Activated CD4-positive, alpha-beta T cell treated with anti-CD3 and anti-CD28 coated beads for 48 hours (primary cell): ENCODE measurements around the gene WFS1.

Source experiments
- DNase-seq: peaks from one replicate; pipeline ENCODE4 v3.0.0-alpha.2; 2020

The WFS1 gene

DNA sequence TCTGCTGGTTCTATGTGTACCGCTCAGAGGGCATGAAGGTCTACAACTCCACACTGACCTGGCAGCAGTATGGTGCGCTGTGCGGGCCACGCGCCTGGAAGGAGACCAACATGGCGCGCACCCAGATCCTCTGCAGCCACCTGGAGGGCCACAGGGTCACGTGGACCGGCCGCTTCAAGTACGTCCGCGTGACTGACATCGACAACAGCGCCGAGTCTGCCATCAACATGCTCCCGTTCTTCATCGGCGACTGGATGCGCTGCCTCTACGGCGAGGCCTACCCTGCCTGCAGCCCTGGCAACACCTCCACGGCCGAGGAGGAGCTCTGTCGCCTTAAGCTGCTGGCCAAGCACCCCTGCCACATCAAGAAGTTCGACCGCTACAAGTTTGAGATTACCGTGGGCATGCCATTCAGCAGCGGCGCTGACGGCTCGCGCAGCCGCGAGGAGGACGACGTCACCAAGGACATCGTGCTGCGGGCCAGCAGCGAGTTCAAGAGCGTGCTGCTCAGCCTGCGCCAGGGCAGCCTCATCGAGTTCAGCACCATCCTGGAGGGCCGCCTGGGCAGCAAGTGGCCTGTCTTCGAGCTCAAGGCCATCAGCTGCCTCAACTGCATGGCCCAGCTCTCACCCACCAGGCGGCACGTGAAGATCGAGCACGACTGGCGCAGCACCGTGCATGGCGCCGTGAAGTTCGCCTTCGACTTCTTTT lies 32.2 kb downstream of the WFS1 start:
- DNase-seq: no peak

DNA sequence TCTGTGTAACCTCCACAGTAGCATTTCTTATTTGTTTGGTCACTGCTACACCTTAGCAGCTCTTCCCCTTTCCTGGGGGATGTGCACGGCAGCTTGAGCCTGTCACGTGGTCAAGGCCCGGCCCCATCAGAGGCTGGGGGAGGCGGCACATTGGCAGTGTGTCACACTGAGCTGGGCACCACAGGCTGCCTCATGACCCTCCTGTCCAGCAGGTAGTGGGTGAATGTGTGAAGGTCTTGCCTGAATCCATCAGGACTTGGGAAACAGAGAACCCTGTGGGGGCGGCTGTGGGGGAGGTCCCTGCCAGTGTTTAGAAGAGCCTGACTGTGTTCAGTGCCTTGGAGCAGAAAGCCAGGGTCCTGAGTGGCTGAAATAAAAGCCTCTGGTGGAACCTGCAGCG lies 33.2 kb downstream of the WFS1 start:
- DNase-seq: no peak

DNA sequence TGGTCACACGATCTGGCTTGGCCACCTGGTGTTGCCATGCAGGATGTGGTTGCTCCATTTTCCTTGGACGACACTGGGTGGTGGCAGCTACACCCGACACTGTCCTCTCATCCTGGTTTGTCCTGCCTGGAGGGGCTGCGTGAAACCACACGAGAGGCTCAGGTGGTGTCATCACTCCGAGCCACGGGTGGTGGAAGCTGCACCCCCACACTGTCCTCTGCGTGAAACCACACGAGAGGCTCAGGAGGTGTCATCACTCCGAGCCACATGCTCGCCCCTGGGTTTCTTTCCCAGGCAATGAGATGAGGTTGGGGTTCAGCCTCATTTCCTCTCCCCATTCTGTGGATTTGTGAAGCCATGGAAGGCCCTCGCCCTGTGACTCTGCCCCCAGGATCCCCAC lies 34.3 kb downstream of the WFS1 start:
- DNase-seq: no peak

DNA sequence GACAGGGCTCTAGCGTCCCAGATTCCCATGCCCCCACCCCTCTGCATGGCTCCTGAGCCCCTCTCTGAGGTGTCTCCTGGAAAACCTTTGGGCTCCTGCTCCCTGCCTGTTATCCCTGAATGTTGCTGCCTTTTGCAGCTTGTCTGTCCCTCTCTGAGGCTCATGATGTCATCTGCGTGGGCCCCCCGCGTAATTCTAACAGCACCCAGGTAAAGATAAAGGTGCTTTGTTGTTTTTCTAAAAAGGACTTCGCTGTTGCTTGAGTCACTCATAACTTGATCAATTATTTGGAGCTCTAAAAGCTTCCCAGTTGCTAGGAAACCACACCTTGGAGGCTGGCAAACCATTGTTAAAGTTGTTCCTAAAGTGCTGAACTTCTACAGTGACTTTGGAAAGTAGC lies 36.6 kb downstream of the WFS1 start:
- DNase-seq: no peak

DNA sequence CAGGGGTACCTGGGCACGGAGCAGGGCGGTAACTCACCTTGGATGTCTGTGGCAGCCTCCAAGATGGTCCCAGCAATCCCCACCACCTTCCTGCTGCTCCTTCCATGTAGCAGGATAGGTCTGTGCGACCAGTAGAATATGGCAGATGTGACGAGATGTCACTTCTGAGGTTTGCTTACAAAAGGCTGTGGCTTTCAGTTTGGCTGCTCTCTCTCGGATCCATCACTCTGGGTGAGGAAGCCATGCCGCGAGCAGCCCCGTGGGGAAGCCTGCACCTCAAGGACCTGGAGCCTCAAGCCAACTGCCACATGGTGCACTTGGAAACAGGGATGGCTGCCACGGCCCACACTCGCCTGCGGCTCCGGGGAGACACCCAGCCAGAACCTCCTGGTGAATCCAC lies 37.6 kb downstream of the WFS1 start:
- DNase-seq: no peak

DNA sequence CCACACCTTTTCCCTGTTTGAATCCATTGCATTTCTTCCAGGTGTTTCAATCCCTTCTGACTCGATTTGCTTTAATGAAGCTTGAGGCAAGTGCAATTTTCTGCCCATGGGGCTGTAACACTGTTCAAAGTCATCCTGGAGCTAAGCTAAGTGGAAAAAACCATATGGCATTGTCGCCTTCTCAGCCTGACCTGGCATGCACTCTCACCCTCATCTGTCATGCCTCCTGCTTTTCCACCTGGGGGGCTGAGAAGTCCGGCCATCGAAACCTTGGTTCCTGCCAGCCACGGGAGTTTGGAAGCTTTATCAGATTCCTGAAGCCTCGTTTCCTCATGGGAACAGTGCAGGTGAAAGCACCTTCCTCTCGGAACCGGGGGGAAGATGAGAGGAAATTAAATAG lies 38.2 kb downstream of the WFS1 start:
- DNase-seq: no peak

DNA sequence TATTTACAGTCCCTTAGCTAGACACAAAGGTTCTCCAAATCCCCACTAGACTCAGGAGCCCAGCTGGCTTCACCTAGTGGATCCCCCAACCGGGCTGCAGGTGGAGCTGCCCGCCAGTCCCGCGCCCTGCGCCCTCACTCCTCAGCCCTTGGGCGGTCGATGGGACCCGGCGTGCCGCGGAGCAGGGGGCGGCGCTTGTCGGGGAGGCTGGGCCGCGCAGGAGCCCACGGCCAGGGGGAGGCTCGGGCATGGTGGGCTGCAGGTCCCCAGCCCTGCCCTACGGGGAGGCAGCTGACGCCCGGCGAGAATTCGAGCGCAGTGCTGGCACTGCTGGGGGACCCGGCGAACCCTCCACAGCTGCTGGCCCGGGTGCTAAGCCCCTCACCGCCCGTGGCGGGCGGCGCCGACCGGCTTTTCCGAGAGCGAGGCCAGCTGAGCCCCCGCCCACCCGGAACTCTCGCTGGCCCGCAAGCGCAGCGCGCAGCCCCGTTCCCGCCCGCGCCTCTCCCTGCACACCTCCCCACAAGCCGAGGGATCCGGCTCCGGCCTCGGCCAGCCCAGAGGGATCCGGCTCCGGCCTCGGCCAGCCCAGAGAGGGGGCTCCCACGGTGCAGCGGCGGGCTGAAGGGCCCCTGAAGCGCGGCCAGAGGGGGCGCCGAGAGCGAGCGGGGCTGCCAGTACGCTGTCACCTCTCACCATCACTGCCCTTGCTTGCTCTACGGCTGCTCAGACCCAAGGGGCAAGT lies 39.4 kb downstream of the WFS1 start:
- peak; percentile 17 for DNase-seq

DNA sequence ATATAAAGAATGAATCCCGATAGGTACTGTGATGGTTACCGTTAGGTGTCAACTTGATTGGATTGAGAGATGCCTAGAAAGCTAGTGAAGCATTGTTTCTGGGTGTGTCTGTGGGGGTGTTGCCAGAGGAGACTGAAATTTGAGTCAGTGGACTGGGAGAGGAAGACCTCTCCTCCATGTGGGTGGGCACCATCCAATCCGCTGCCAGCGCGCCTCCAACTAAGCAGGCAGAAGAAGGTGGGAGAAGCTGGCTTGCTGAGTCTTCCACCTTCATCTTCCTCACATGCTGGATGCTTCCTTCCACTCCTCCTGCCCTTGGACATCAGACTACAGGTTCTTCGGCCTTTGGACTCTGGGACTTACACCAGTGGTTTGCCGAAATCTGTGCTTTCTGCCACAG lies 40.1 kb downstream of the WFS1 start:
- no peak for DNase-seq

DNA sequence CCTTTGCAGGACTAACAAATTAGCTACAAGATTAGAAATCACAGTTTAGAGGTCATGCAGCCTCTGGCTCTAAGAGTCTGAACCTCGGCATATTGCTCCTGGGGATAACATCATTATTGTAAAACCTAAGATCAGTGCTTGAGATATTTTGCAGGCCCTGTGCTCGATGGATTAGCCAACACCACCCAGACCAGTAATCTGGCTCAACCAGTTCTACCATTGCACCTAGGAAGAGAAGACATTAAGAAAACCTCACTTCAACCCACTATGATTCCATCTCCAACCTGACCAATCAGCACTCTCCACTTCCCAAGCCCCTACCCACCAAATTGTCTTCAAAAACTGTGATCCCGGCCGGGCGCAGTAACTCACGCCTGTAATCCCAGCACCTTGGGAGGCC lies 43.6 kb downstream of the WFS1 start:
- no peak for DNase-seq

DNA sequence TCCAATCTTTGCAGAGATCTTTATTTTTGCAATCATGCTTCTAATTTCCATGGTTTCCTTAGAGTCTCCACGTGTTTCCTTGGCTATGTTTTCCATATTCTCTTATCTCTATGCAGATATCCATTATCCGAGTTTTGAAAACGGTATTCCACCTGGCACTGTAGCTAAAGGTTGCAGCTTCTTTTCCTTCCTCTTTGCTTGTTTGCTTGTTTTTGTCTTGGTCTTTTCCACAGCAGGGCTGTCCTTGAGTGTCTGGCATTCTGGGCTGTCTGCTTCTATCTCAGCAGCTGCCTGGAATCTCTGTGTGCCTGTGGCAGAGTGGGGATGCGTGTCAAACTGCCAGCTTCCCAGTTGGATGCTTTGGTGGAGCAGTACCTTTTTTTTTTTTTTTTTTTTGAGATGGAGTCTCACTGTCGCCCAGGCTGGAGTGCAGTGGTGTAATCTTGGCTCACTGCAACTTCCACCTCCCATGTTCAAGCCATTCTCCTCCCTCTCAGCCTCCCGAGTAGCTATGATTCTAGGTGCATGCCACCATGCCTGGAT lies 46.9 kb downstream of the WFS1 start:
- DNase-seq: no peak

DNA sequence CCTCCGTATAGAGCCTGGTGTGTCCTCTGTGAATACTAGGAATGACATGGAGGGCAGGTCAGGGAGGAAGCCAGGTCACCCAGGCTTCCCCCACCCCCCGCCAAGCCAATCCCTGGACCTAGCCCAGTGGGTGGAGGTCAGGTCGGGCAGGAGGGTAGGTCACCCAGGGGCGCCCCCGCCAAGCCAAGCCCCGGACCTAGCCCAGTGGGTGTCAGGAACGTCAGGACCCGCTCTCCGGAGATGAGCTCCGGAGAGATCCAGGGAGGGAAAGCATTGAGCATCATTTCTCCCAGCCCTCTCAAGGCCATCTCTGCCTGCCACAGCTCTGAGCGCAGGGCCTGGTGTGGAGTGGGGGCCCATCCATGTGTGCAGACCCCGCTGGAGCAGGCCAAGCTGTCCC lies 48.6 kb downstream of the WFS1 start:
- no peak for DNase-seq

DNA sequence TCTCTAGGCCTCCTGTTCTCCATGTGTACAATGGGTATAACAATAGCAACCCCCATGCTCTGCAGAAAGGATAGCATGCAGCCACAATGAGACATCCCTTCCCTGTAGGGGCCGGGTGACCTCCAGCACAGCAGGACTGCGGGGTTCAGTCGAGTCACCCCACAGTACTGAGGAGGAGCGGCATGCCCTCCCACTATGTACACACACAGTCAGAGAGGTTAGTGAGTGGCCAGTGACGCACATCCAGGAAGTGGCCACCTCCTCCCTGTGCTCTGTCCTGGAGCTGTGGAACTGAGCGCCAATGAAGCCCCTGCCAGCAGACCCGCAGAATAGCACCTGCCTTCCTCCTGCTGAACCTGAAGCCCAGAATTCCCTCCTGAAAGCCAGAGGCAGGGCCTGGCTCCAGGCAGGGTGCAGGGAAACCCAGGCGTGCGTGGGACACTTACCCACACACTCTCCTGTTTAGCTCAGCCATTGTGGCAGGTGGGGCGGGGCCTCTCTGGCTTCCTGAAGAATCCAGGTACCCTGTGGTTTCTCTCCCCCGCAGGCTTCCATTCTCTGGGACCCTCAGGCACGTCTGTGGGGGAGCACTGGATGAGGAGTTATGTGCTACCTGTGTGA lies 50.0 kb downstream of the WFS1 start:
- no peak for DNase-seq

DNA sequence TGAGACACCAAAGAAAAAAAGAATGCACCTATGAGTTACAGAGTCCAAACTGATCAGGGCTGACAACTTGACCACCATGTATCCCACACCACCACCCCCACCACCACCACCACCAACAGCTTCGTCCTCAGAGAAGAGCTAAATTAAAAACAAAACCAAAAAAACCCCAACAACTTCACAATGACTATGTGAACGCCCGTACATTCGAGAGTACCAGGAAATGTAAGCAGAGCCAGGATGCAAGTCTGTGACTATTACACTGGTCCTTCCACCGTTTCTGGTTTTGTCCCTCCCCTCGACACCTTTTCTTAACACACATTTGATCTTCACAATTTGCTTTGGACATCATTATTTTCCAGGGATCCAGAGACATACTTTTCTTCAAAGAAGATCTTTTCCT lies 51.0 kb downstream of the WFS1 start:
- no peak for DNase-seq

DNA sequence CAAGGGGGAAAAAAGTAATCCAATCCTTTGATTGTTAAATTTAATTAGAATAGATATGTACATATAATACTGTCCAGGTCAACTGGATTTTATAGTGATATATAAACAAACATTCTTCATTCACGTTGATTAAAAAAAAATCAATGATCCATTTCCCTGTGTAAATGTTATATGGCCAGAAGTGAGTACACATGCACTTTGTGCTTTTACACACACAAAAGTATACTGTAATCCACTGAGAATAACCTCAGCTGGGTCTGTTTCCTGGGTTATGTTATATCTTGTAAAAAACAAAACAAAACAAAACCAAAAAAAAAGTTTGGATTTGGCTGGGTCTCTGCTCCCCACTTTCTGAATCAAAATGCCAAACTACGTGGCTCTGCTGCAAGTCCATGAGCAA lies 51.7 kb downstream of the WFS1 start:
- DNase-seq: no peak

DNA sequence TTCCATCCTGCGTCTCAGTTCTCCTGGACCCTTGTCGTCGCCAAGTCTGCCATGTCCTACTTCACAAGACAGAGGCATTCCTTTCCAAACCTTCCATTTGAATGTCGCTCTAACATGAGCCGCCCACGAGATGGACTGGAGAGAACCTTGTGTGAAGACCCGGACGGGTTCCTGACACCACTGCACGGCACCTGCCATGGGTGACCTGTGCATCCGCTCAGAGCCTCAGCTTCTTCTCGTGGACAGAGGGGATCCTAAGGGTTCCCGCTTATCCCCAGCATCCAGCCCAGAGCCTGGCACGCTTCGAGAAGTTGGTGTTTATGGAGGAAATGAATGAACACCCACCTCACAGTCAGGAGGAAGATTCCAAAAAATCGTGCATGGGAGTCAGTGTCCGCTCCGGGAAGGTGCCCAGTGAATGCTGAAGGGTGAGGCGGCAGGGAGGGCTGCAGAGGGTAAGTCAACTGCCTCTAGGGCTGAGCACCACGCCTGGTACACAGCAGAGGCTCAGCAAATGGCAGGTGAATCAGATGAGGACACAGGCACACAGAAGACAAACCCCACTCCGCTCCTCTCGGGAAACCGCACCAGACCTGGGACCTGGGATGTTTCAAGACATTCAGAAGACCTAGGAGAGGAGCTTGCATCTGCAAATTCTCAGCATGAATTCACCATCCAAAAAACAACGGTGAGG lies 52.6 kb downstream of the WFS1 start:
- no peak for DNase-seq

DNA sequence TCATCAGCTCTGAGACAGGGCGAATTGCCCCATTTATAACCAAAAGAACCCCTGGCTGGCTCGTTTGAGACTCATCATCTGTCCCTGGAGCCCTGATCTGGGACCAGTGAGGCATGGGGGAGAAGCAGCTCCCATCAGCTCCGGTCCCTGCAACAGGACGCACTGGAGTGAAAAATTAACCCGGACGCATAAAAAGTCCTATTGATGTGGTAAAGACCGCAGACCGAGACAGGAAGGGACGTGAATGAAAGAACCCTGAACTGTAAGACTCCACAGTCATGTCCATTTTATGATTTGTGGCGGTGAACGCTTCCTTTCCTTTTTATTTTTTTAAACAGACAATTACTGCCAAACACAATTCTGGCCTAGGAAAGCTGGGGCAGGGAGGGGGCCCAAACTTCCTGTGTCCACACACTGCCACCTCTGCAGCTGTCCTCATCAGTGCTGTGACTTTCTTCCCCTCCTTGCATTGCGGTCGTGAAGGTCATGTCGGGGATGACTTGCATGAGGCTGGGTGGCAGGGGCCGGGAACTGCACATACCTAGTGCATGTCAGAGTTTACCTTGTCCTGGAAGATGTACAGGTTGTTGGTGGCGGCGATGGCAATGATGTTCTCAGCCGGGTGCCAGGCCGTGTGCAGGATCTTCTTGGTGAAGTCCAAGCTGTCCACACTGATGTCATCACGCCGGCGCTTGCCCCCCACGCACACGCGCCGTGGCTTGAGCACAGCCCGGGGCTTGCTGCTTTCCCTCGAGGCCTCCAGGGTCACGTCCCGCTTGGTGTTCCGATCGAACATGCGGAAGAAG lies 53.3 kb downstream of the WFS1 start:
- no peak for DNase-seq

DNA sequence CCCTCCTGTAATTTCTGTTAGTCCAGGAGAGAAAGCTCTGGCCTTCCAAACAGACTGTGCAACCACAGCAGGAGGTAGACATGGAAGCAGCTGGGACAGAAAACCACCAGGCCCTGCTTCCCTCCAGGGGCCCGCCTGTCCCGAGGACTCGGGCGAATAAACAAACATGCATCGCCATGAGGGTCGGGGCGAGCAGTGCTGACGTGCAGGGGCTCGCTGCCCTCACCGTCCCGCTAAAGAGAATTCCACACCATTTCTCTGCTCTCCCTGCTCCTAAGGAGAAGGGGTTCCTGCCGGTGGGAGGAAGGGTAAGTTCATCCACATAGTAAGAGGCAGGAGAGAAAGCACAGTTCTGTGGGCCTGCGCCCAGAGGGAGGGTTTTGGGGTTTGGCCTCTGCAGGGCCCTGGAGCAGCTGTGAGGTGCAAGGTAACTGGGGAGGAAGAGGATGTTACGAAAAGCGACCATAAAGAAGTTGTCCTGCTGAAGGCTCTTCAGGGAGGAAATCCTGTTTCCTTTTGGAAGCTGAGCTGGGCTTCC lies 54.9 kb downstream of the WFS1 start:
- no peak for DNase-seq

DNA sequence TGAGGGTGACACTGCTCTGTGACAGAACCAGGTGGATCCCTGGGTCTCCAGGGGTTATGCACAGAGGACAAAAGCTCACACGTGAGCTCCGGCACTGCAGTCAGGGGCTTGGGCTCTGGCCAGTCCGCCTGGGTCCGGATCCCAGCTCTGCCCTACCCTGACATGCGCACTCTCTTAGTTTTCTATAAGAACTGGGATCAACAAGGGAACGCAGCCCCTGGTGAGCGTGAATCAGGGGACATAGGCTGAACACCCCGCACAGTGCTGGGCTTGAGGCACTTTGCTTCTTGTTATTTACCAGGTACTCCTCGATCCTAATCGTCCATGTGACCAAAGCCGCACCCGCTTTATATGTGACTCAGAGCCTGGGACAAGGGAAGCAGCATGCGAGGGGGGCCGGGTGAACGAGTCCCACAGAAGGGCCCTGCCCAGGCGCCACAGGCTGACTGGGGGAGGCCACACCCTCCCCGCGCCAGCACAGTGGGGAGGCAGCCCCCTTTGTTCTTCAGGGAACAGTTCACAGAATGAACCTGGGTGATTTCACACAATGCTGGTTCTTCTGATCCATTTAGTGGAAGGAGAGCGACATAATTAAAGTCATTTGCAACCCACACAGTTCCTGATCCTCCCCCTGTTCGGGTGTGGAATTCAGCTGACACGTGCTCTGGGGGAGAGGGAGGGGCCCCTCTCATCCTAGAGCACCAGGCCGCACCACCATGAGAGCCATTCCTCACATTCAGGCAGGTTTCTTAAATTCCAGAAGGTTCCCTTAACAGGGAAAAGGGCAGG lies 55.5 kb downstream of the WFS1 start:
- DNase-seq: no peak

DNA sequence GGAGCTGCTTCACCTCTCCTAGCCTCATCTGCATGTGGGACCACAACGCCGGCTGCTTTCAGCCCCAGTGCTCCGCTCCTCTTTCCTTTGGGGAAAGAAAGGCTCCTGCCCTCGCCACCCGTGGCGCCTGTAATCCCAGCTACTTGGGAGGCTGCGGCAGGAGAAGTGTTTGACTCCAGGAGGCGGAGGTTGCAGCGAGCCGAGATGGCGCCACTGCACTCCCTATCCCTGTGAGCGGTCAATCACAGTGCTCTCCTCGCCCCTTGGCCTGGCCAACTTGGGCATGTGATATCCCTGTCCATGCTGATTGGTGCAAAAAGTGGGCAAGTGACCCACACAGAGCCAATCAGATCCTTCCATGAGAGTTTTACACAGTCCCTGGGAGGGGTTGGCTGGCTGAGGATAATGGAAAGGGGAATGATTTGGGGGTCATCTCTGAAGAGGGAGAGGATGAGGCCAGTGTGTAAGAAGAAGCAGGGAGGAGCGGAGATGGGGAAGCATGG lies 56.2 kb downstream of the WFS1 start:
- no peak for DNase-seq

DNA sequence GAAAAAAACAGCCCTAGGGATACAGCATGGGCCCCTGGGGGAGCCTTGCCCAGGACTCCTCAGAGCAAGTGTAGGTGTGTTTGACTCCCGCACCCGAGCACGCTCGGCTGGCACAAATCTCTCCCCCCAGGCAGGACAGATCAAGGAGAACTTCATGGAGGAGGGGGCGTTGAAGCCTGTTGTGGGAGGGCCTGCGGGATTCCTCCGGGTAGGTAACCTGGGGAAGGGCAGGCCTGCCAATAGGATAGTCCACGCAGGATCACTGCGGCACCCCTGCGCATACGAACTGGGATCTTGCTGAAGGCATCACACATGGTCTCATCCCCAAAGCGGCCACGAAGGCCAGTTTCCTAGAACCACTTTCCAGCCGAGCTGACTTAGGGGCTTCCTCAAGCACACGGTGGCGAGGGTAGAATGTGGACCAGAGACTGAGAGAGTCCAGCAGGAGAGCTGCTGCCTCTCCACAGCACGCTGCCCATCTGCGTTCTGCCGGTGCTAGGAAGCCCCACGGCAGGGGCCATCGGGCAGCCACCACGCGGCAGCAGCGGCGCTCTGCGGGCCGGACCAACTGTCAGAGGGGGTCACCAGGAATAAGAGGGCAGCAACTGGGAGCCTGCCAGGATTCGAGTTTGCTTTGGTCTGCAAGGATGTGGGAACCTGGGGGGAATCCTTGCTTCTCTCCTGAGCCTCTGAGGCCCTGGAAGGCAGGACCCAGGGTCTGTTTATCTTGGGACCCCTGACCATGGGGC lies 56.8 kb downstream of the WFS1 start:
- DNase-seq: no peak
